Ovary (tissue), 3 donors: ENCODE results near the gene RABL6.

Experiments
- CTCF ChIP-seq, 3 donors: fragments of 450-650 bp in 2 of 3; fragments of 200-600 bp in 1 of 3; IDR thresholded peaks; one replicate each; pipeline versions ENCODE4 v1.5.1 to v1.8.0; 2016 to 2022; ENCODE audit warnings: antibody characterized with exemption in 3 of 3, mild to moderate bottlenecking in 1 of 3
- EP300 ChIP-seq: sonication (generic); formaldehyde crosslinking; IDR thresholded peaks from one replicate; pipeline ENCODE4 v1.6.1; 2017; ENCODE audit warnings: antibody characterized with exemption
- POLR2A ChIP-seq: fragments of 450-650 bp; IDR thresholded peaks from one replicate; pipeline ENCODE4 v1.6.1; 2017; ENCODE audit warnings: antibody characterized with exemption, mild to moderate bottlenecking, moderate library complexity
- donor health status: DM: no; HTN: no; CAD: no.

- TF ChIP-seq CTCF (IDR thresholded peaks at IDR 0.05) (no peak), POLR2A (no peak), EP300 (no peak)
Observed at GRCh38 chr9:136824496-136825225, 16.9 kb downstream of the RABL6 start.
